ENCODE data around the gene LY6G6F.

GRCh38 chr6:31732029-31732428 is 25.4 kb downstream of the LY6G6F start:
- TF ChIP-seq CTCF (IDR thresholded peaks at IDR 0.05; ENCODE audit: low read length) (no peak), EZH2 (IDR thresholded peaks at IDR 0.05; ENCODE audit: borderline replicate concordance, low read length) (no peak)

All from OCI-LY1 (cell line).